Urothelium cell line (cell line): Measurements from ENCODE around the gene LMAN2.

ENCODE experiments used
- DNase-seq: peaks from one replicate; pipeline ENCODE4 v3.0.0; 2011; ENCODE audit warnings: low spot score, mixed read lengths
- FAIRE-seq: peaks from 2 replicates; lab custom pipeline; 2011; peaks lifted over from hg19 to GRCh38; lab: Jason Lieb, UNC

Gene LMAN2

DNA sequence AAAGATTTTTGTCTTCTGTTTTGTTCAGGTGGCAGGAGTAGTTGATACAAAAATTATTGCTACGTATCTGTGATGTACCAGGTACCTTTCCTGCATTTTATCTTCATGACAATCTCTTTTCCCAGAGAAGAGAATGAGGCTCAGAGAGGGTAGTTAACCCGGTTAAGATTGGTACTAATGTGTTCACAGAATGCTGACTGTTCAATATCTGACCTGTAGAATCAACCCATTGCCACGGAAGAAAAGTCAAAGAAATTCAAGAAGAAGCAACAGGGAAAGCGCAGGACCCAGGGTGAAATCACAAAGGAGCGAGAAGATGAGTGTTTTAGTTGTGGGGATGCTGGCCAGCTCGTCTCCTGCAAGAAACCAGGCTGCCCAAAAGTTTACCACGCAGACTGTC lies 59.7 kb downstream of the LMAN2 start:
- DNase-seq, result no peak
- no peak for FAIRE-seq

DNA sequence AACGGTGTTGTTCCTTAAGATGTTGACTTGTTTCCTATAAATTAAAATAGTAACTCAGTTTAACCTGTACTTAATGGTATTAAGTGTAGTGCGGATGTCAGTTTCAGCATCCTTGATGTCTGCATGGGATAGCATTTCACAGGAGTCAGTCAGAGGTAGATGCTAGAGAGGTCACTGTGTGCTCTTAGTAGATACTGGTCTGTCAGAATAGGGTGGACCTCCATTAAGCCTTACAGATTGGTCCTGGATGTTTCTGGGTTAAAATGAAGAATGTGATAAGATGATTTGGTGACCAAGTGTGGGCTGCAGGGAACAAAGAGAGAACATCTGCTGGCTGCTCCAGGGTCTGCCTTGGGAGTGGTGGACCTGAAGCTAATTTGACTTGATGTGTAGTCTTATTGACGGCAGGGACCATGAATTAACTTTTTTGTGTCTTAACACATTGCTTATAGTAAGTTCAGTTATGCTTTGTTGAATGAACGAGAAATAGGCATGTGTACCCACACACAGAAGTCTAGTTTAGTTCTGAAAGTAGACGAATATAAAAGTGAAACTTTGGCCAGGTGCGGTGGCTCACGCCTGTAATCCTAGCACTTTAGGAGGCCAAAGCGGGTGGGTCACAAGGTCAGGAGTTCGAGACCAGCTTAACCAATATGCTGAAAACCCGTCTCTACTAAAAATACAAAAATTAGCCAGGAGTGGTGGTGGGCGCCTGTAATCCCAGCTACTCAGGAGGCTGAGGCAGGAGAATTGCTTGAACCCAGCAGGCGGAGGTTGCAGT lies 60.5 kb downstream of the LMAN2 start:
- FAIRE-seq (no peak), DNase-seq (no peak)

DNA sequence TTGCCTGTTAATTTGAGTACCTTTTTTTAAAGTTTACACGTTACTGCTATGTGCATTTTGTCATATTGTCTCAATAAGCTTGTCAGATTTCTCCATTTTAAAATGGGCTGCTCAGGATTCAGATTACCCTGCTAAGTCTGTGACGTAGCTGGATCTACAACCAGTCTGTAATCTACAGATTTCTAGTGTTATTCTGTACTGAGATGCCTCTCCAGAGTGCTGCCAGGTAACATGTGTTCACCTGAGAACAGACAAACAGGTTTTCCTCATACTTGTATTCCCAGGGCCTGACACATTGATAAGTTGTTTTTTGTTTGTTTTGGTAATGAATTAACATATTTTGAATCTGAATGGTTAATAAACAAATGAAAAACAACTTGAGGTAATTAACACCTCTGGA lies 63.3 kb downstream of the LMAN2 start:
- DNase-seq, result no peak
- FAIRE-seq, result no peak
